ENCODE measurements around the gene NLRP12.
"Not testable (repeated sequence)": the region's sequence is repeated elsewhere in the genome, so short reads cannot be mapped to it uniquely, and the experiment has no call there.

Gene NLRP12

GRCh38 chr19:53824134-53824611, at the start of gene NLRP12:
NLRP12 (minus strand) TSS chr19:53824314; CDS start chr19:53824174, 140 bp downstream.
- DNase-seq = no peak

- DNase-seq = no peak
These were observed 48.6 kb upstream of the NLRP12 start for GRCh38 chr19:53872762-53873161.

GRCh38 chr19:53871454-53871853, 47.3 kb upstream of the NLRP12 start:
- DNase-seq = no peak

- no peak for DNase-seq
These were observed 46.4 kb upstream of the NLRP12 start for GRCh38 chr19:53870485-53870844.

GRCh38 chr19:53869805-53870484, 45.8 kb upstream of the NLRP12 start:
- not testable (repeated sequence) for DNase-seq

GRCh38 chr19:53868892-53869804, 45.0 kb upstream of the NLRP12 start:
- DNase-seq = no peak

GRCh38 chr19:53868091-53868891, 44.2 kb upstream of the NLRP12 start:
- DNase-seq = no peak

- DNase-seq = no peak
These were observed 43.3 kb upstream of the NLRP12 start, which contains the start of gene MYADM for GRCh38 chr19:53867225-53868090. MYADM (plus strand) TSS chr19:53867883; CDS start chr19:53873530, 5,647 bp downstream.

- DNase-seq = no peak
These were observed 42.7 kb upstream of the NLRP12 start for GRCh38 chr19:53866865-53867224.

GRCh38 chr19:53865918-53866864, 42.1 kb upstream of the NLRP12 start:
- no peak for DNase-seq

GRCh38 chr19:53865523-53865917, 41.4 kb upstream of the NLRP12 start:
- no peak for DNase-seq

- DNase-seq = no peak
These were observed 40.3 kb upstream of the NLRP12 start for GRCh38 chr19:53864308-53864836.

- no peak for DNase-seq
These were observed 29.6 kb upstream of the NLRP12 start for GRCh38 chr19:53853707-53854106.

GRCh38 chr19:53849237-53849676, 25.1 kb upstream of the NLRP12 start:
- no peak for DNase-seq

- DNase-seq = no peak
These were observed 23.4 kb upstream of the NLRP12 start for GRCh38 chr19:53847555-53847954.

GRCh38 chr19:53844849-53845246, 20.7 kb upstream of the NLRP12 start:
- DNase-seq = no peak

- not testable (repeated sequence) for DNase-seq
These were observed 16.8 kb upstream of the NLRP12 start for GRCh38 chr19:53840914-53841313.

- DNase-seq = not testable (repeated sequence)
These were observed 16.1 kb upstream of the NLRP12 start for GRCh38 chr19:53840241-53840640.

GRCh38 chr19:53838446-53838845, 14.3 kb upstream of the NLRP12 start:
- not testable (repeated sequence) for DNase-seq

- DNase-seq = not testable (repeated sequence)
These were observed 8.7 kb upstream of the NLRP12 start for GRCh38 chr19:53832861-53833260.
